GM21737 (cell line): ENCODE results near the gene EEIG1.
A peak's percentile ranks its signal among the peaks of the same experiment; 100 is the strongest.
"Not testable (repeated sequence)": the region's sequence is repeated elsewhere in the genome, so short reads cannot be mapped to it uniquely, and the experiment has no call there.

Experiments used
- ATAC-seq: cut with Tn5 transposase; IDR thresholded peaks from one replicate; pipeline ENCODE4 v1.9.1; 2021; ENCODE audit warnings: mild to moderate bottlenecking, moderate library complexity; ENCODE audit not compliant: unreplicated experiment

EEIG1 gene

DNA sequence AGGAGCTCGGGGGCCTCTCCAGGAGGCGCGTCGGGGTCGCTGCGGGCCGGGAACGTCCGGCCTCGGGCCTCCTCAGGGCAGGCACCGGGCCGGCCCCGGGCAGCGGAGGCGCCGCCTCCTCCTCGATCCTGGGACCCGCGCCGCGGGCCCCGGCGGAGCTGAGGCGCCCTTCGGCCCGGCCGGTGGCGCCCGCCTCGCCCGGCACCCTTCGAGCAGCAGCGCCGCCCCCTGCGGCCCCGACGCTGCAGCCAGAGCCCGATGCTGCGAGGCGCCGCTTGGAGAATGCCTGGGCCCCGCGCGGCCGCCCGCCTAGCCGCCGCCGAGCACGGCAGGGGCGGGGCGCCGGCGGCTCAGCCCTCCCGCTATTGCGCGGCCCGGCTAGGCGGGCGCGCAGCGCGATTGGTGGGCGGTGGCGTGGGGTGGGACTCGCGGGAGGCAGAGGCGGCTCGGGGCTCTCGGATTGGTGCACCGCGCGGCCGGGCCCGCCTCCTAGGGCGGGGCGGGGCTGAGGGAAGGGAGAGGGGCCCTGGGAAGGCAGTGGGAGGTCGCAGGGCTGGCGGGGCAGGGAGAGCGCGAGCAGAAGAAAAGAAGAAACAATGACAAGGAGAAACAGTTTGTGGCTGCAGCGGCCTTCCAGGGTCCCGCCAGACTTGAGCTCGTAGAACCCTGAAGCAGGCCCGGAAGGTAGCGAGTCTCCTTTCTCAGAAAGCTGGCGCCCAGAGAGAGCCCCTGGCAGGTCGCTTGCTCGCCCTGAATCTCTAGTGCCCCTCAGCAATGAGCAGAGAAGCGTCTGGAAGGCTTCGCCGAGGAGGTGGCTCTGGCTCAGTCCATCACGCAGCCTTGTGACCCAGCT, at the start of gene EEIG1:
Gene EEIG1 (minus strand): TSS at position 284 of the 853 bp plus-strand sequence. CDS start 852 bp downstream, outside the sequence.
- ATAC-seq = peak; percentile 77

DNA sequence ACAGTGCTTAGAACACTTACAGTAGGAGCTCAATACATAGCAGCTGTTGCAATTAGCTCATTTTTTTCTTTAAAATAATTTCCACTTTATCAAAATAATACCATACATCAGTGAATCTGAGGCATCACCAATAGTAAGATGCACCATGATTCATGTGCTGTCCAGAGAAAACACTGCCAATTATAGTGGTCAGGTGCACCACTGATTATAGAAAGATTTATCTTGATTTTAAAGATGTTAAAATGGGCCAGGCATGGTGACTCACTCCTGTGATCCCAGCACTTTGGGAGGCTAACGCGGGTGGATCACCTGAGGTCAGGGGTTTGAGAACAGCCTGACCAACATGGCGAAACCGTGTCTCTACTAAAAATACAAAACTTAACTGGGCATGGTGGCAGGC, 46.9 kb upstream of the EEIG1 start:
- ATAC-seq = no peak

DNA sequence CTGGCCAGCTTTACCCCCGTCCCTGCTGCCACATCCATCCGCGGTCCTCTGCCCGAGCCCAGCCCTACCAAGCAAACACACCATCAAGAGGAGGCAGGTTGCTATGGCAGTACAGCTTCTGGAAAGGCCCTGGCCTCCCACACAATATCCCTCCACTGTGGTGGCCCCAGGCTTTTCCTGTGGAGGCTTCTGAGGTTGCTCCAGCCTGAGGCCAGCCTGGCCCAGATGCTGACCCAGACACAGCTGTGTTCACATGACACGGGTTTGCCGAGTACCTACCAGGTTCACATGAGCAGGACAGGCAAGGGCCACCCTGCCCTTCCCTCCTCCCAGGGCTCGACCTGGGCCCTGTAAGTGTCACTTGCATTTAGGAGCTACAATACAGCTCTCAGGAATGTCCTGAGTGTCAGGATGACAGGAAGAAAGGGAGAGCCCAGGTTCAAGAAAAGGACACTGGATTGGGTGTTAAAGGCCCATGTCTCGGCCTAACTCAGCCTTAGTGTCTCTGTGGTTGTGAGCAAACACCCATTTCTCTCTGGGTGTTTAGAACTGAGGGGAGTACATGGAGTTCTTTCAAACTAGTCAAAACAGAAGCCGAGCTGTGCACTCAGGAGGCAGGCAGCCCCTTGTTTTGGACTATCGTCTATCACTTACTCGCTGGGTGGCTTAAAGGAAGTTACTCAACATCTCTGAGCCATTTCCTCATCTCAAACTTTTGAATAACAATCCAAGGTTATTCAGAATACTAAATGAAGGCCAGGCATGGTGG, 46.2 kb upstream of the EEIG1 start:
- ATAC-seq = peak; percentile 11

DNA sequence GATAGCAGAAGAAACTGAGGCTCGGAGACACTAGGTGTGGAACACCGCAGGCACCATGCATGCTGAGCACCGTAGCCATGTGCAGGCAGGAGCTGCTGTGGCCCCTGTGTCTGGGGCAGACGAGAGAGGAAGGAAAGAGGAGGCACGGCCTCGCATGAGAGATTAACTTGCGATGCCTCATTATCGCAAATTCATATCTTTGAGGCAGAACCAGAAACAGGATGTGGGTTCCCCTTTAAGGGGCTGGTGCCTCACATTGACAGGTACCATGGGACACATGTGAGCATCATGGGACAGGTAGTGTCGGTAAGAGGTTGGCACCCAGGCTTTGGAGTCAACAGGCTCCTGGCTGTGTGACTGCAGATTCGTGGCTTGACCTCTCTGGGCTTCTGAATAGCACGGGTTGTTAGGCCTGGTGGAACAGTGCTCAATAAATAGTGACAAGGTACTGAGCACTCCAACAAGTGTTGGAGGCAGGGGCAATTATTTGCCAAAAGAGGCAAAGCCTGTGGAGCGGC, 45.5 kb upstream of the EEIG1 start:
- peak; percentile 46 for ATAC-seq

DNA sequence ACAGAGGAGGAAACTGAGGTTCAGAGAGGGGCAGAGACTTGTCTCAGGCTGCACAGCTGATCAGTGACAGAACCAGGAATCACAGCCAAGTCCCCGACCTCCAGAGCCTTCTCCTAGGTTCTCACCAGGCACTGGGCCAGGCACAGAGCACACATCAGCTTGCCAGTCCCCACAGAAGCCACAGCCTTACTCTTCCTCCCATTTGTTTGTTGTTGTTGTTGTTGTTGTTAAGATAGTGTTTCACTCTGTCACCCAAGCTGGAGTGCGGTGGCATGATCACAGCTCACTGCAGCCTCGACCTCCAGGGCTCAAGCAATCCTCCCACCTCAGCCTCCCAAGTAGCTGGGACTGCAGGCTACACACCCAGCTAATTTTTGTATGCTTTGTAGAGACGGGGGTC, 44.9 kb upstream of the EEIG1 start:
- no peak for ATAC-seq

DNA sequence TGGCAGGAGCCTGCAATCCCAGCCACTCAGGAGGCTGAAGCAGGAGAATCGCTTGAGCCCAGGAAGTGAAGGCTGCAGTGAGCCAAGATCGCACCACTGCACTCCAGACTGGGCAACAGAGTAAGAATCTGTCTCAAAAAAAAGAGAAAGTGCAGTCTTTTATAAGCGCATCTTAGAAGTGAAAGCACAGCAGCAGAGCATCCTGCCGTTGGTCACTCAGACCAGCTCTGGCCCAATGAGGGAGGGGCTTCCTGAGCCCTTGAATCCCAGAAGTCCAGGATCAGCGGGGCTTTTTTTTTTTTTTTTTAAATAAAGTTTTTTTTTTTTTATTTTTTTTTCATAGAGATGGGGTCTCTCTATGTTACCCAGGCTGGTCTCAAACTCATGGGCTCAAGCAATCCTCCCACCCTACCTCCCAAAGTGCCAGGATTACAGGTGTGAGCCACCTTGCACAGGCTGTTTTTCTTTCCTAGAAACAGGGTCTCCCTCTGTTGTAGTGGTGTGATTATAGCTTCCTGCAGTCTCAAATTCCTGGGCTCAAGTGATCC, 44.0 kb upstream of the EEIG1 start:
- no peak for ATAC-seq

DNA sequence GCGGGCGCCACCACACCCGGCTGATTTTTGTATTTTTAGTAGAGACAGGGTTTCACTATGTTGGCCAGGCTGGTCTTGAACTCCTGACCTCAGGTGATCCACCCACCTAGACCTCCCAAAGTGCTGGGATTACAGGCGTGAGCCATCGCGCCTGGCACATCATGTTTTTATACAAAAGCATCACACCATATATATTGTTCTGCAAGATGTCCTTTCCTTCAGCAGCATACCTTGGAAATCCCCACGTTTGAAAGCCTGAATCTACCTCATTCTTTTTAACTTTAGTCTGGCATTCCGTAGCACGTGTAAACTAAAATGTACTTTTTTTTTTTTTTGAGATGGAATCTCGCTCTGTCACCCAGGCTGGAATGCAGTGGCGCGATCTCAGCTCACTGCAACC, 42.9 kb upstream of the EEIG1 start:
- not testable (repeated sequence) for ATAC-seq

DNA sequence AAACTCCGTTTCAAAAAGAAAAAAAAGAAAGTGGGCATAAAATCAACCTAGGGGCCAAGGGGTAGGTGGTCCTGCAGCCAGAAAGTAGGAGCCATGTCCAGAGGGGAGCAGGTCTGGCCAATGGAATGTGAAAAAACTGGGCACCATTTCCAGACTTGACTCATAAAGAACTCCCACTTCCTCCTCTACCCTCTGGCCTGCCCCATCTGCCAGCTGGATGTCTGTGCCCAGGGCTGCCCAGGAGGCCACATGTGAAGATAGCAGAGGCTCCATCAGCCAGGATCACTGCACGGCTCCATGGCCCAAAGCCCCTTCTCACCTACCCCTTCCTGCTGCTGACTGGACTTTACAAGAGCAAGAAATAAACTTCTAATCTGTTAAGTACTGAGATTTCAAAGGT, 42.1 kb upstream of the EEIG1 start:
- no peak for ATAC-seq

DNA sequence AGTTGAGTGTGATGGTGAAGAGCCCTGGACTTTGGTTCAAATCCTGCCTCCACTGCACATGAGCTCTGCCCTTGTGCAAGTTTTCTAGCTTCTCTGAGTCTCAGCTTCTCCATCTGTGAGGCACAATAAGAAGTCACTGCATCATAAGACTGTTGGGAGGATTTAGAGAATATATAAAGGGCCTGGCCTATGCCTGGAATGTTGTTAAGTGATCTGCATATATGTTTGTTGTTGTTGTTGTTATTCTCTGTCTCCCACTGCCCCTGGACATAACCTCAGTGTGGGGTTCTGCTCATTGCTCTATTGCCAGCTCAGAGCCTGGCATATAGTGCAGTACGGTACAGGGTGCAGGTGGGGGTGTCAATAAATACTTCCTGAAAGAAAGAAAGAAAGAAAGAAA, 40.3 kb upstream of the EEIG1 start:
- no peak for ATAC-seq

DNA sequence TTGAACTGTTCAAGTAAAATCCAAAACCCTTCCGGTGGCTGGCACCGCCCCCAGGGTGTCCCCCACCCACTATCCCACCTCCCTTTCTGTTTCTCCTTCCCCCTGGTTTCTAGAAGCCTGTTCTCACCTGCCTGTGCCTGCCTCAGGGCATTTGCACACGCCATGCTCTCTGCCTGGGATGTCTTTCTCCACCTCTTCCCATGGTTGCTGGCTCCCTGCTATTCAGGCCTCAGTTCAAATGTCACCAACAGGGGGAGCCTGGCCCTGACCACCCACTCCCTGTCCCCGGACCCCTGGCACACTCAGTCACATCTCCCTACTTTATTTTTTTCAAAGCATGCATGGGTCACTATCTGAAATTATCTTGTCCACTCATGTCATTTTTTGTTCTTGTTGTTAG, 39.9 kb upstream of the EEIG1 start:
- no peak for ATAC-seq

DNA sequence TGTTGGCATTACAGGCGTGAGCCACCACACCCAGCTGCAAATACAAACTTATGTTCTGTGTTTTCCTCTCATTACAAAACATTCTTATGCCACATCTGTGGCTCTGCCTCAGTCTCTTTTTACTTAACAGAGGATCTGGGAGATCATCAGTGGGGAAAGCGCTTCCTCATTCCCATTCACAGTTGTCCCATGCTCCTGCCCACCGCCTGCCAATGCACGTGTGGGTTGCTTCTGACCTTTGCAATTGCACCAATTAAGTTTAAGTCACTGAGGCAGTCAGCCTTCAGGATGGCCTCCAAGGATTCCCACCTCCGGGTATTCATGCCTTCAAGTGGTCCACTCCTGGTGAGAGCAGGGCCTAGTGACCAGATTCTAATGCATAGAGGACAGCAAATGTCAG, 34.9 kb upstream of the EEIG1 start:
- ATAC-seq = no peak

DNA sequence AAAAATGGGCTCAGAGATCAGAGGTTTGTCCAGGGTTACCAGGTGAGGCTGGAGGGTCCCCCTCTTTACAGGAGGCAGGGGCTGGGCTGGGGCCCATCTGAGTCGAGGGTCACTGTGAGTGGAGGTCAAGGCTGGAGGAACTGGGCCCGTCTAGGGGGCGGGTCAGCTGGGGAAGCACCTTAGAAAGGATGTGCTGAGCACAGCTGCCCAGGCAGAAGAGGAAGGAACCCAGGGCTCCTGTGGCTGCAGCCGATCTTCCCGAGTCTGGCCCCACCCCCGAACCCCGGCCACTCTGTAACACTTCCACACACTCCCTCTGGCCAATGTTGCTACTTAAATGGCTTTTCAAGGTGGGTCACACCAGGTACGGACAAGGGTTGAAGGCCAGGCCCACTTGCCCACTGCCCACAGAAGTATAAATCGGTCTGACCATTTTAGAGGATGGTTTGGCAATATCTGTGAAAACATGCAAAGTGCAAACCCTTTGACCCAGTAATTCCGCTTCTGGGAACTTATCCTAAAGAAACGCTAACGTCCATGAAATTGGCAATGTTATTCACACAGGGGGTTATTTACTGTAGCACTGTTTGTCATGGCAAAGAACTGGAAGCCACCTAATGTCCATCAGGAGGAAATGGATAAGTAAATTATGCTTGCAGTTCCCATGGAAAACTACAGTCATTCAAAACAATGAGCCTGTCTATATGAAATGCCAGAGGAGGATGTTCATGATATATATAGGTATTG, 30.5 kb upstream of the EEIG1 start:
- ATAC-seq = no peak

DNA sequence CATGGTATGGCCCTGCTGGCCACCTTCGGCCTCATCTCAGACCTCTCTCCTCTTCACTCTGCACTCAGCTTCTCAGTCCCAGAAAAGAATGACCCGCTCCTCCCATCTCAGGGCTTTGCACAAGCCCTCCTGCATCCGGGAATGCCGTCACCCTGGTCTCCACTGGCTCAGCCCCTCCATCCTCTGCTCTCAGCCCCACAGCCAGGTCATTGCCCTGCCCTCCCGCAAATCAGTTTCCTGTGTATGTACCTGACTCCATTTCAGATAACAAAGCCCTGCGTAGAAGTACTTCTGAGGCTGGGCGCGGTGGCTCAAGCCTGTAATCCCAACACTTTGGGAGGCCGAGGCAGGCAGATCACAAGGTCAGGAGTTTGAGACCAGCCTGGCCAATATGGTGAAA, 28.9 kb upstream of the EEIG1 start:
- ATAC-seq = no peak

DNA sequence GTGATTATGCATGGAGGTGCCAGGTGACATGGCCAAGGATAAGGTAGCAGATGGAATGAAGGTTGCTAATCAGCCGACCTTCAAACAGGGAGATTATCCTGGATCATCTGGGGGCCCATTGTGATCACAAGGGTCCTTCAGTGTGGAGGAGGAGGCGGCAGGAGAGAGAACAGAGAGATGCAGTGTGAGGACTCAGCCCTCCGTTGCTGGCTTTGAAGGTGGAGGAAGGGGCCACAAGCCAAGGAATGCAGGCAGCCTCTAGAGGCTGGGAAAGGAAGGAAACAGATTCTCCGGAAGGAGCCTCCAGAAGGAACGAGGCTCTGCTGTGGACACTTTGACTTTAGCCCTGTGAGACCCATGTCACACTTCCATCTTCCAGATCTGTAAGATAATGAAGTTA, 27.4 kb upstream of the EEIG1 start:
- ATAC-seq = no peak

DNA sequence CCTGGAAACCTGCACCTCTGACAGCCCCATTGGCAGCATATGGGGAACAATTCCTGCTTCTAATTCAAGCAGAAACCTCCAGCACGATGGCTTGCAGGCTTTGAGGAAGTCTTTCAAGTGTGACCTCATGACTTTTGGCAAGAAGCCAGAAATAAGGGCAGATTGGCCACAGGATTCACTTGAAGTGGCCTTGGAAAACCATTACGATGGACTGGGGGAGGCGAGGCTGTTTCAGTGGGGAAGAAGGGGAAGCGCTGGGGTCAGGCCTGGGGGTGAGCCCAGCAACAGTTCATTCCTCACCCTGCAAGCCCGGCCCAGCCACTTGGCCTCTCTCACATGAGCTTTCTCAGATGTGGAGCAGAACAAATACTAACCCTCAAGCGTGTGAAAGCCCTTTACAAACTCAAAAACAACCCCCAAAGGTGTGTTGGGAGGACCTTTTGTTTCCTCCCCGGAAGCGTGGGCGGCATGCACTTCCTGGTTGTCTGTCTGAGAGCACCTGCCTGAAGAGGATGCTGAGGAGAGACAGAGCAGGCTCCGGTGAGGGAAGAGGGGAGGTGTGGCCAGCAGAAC, 26.9 kb upstream of the EEIG1 start:
- peak; percentile 57 for ATAC-seq

DNA sequence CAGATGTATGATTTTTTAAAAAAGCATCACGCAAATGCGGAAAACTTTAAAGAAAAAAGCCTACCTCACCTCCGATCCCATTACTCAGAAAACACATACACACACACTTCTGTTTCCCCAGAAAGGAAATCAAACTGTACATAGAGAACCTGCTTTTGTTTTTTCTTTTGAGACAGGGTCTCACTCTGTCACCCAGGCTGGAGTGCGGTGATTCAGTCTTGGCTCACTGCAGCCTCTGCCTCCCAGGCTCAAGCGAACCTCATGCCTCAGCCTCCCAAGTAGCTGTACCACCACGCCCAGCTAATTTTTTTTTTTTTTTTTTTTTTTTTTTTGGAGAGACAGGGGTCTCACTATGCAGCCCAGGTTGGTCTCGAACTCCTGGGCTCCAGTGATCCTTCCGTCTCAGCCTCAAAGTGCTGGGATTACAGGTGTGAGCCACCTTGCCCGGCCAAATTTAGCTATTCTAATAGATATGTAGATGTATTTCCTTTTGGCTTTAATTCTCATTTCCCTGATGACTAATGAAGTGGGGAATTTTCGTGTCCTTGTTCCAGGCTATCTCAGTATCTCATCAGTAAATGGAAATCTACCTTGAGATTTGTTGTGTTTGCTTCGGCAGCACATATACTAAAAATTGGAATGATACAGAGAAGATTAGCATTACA, 25.7 kb upstream of the EEIG1 start:
- no peak for ATAC-seq

DNA sequence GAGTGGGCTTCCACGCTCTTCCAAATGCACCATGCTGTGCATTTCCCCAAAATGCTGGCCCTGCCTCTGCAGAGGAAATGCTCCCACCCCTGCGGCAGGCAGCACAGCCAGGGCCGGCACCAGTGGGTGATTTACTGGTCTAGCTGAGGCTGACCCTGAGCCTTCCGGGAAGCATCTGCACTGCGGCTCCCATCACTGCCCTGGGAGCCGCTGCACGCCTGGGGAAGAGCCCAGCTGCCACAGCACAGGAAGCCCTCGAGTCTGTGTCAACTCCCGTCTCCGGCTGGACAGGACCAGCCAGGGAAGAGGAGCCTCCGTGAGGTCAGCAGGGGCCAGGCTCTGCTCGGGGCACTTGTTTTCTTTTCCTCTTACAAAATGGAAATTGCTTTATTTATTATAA, 25.1 kb upstream of the EEIG1 start:
- no peak for ATAC-seq

DNA sequence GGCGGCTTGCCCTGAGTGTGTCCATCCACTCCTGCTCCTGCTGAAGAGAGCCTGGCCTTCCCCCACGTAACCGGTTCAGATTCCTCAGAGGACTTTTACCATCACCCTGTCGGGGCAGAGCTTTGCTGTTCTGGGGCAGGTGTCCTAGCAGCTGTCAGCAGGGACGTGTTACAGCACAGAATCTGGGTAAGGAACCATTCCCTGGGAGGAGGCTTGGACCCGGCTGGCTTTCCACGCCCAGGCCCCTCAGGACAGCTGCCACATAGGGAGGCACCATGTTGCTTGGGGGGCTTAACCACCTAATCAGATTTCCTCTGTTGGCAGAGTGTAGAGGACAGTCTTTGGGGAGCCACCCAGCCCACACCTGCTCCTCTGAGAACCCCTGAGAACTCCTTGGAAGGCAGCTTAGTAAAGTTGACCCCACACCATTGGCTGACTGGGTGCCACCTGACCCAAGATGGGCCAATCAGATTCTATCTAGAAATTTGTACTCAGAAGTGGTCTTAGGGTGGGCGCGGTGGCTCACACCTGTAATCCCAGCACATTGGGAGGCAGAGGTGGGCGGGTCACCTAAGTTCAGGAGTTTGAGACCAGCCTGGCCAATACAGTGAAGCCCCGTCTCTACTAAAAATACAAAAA, 23.3 kb upstream of the EEIG1 start:
- no peak for ATAC-seq

DNA sequence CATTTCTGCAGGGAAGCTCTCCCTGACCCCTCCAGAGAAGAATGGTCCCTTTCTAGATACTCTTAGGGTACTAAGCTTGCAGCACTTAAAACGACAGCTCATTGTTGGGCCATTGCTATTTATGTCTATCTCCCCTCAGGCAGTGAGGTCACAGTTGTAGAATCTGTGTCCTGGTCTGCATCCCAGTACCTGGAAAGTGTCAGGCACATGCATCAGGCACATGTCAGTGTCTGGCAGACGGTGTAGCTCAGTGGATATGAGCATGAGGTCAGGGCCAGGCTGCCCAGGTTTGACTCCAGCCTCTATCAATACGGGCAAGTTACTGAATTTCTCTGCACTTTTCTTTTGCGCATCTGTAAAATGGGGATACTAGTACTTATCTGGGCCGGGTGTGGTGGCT, 22.2 kb upstream of the EEIG1 start:
- ATAC-seq = no peak
